HepG2 (cell line): ENCODE data around the gene HEXD. TPM values are rescaled to one million over a fixed set of nuclear protein-coding genes. Genes with fewer than 3 reads are reported as not detected.

ENCODE experiments used
- AGO2 ChIP-seq: fragments of 200-400 bp; formaldehyde crosslinking; optimal IDR thresholded peaks from 2 replicates; pipeline ENCODE3; 2017; ENCODE audit warnings: mild to moderate bottlenecking, low read depth, low read length, moderate library complexity
- CCDC6 ChIP-seq: sonication (generic); formaldehyde crosslinking; IDR thresholded peaks from 2 replicates; pipeline ENCODE4 v1.8.1; 2022; ENCODE audit warnings: mild to moderate bottlenecking, missing genetic modification reagents, moderate library complexity
- ELF1 ChIP-seq: sonication (generic); formaldehyde crosslinking; IDR thresholded peaks from 2 replicates; pipeline ENCODE4 v1.4.0; 2020; ENCODE audit warnings: missing genetic modification reagents
- FOXC1 ChIP-seq: sonication (generic); formaldehyde crosslinking; IDR thresholded peaks from 2 replicates; pipeline ENCODE4 v1.8.0; 2022; ENCODE audit warnings: mild to moderate bottlenecking, missing genetic modification reagents, borderline replicate concordance
- HMG20A ChIP-seq: IDR thresholded peaks from 2 replicates; pipeline ENCODE4 v1.6.1; 2016; ENCODE audit warnings: borderline replicate concordance
- HOXA3 ChIP-seq: sonication (generic); formaldehyde crosslinking; IDR thresholded peaks from 2 replicates; pipeline ENCODE4 v1.5.0; 2020; ENCODE audit warnings: missing genetic modification reagents
- IRF1 ChIP-seq: sonication (generic); formaldehyde crosslinking; IDR thresholded peaks from 2 replicates; pipeline ENCODE4 v1.4.0; 2020; ENCODE audit warnings: low read depth, mild to moderate bottlenecking, missing genetic modification reagents
- JUNB ChIP-seq: sonication (generic); formaldehyde crosslinking; IDR thresholded peaks from 2 replicates; pipeline ENCODE4 v1.8.0; 2022; ENCODE audit warnings: missing genetic modification reagents, mild to moderate bottlenecking, borderline replicate concordance
- MAX ChIP-seq: IDR thresholded peaks from 2 replicates; pipeline ENCODE4 v1.6.1; 2012; ENCODE audit warnings: inconsistent platforms
- NCOA5 ChIP-seq: sonication (generic); formaldehyde crosslinking; IDR thresholded peaks from 2 replicates; pipeline ENCODE4 v1.4.0; 2020; ENCODE audit warnings: missing genetic modification reagents
- RELA ChIP-seq: sonication (generic); formaldehyde crosslinking; IDR thresholded peaks from 2 replicates; pipeline ENCODE4 v1.4.0; 2020; ENCODE audit warnings: missing genetic modification reagents
- REPIN1 ChIP-seq: sonication (generic); formaldehyde crosslinking; IDR thresholded peaks from 2 replicates; pipeline ENCODE4 v1.8.0; 2022; ENCODE audit warnings: missing genetic modification reagents, low read depth, mild to moderate bottlenecking, borderline replicate concordance
- SIN3A ChIP-seq: IDR thresholded peaks from 2 replicates; pipeline ENCODE4 v1.6.1; 2011; ENCODE audit warnings: low read depth, mild to moderate bottlenecking, control low read depth, low read length, borderline replicate concordance
- TBX2 ChIP-seq: sonication (generic); formaldehyde crosslinking; IDR thresholded peaks from 2 replicates; pipeline ENCODE4 v1.5.0; 2020; ENCODE audit warnings: missing genetic modification reagents, mild to moderate bottlenecking, borderline replicate concordance
- TBX3 ChIP-seq: fragments of 450-650 bp; IDR thresholded peaks from 2 replicates; pipeline ENCODE4 v1.6.1; 2017; ENCODE audit warnings: antibody characterized with exemption, mild to moderate bottlenecking, inconsistent platforms, borderline replicate concordance
- XBP1 ChIP-seq: sonication (generic); formaldehyde crosslinking; IDR thresholded peaks from 2 replicates; pipeline ENCODE4 v1.5.0; 2020; ENCODE audit warnings: missing genetic modification reagents
- ZBTB33 ChIP-seq: sonication (generic); formaldehyde crosslinking; IDR thresholded peaks from 2 replicates; pipeline ENCODE4 v1.4.0; 2020; ENCODE audit warnings: missing genetic modification reagents
- ZFP41 ChIP-seq: sonication (generic); formaldehyde crosslinking; IDR thresholded peaks from 2 replicates; pipeline ENCODE4 v1.4.0; 2020; ENCODE audit warnings: mild to moderate bottlenecking, missing genetic modification reagents, borderline replicate concordance
- ZNF20 ChIP-seq: sonication (generic); formaldehyde crosslinking; IDR thresholded peaks from 2 replicates; pipeline ENCODE4 v1.4.0; 2020; ENCODE audit warnings: mild to moderate bottlenecking, moderate library complexity, missing genetic modification reagents
- ZNF276 ChIP-seq: sonication (generic); formaldehyde crosslinking; IDR thresholded peaks from 2 replicates; pipeline ENCODE4 v1.4.0; 2020; ENCODE audit warnings: mild to moderate bottlenecking, low read depth, missing genetic modification reagents
- ZNF367 ChIP-seq: sonication (generic); formaldehyde crosslinking; IDR thresholded peaks from 2 replicates; pipeline ENCODE4 v1.4.0; 2020; ENCODE audit warnings: missing genetic modification reagents, borderline replicate concordance
- ZNF580 ChIP-seq: IDR thresholded peaks from 2 replicates; pipeline ENCODE4 v1.6.1; 2016; ENCODE audit warnings: low read depth, borderline replicate concordance
- ZNF747 ChIP-seq: sonication (generic); formaldehyde crosslinking; IDR thresholded peaks from 2 replicates; pipeline ENCODE4 v1.8.1; 2023; ENCODE audit warnings: missing genetic modification reagents, mild to moderate bottlenecking, borderline replicate concordance
- ZNF772 ChIP-seq: sonication (generic); formaldehyde crosslinking; IDR thresholded peaks from 2 replicates; pipeline ENCODE4 v1.5.0; 2020; ENCODE audit warnings: mild to moderate bottlenecking, missing genetic modification reagents
- polyA plus RNA-seq, 8 experiments: library from polyadenylated mRNA; depleted of rRNA in 3 of 8; stranded (reverse) in 7 of 8; unstranded in 1 of 8; fragments of >200 nt; fragmentation: Illumina TruSeq in 4 of 8; extraction: Trizol in 4 of 8; gene quantifications; 2 replicates each; pipeline versions ENCODE4 v1.2.1 to v1.2.3, GENCODE V29; 2011 to 2016; ENCODE audit warnings: low read depth in 4 of 8, missing spikeins in 1 of 8, mixed read lengths in 1 of 8; ENCODE audit not compliant: insufficient read depth in 1 of 8
- total RNA-seq, 5 experiments: library from RNA; depleted of rRNA; stranded (reverse); fragments of >200 nt; fragmentation: Illumina TruSeq; extraction: Trizol; gene quantifications; 2 replicates each; pipeline ENCODE4 v1.2.3, GENCODE V29; 2016; ENCODE audit warnings: low read depth in 1 of 5

Gene HEXD
- total and polyA plus RNA-seq, 2 of the 13 experiments (the other 11 are each of a cell fraction or from before 2014, with no cell fraction given): 22.3 to 41.8 TPM

- TF ChIP-seq TBX3 (no peak), FOXC1 (CRISPR knock-in tag) (peak; percentile 74; the same call in 1 of the 2 replicates), ELF1 (CRISPR knock-in tag) (peak; percentile 33; the same call in 1 of the 2 replicates), ZNF580 (CRISPR knock-in tag) (peak; percentile 96), ZNF276 (CRISPR knock-in tag) (peak; percentile 95), RELA (CRISPR knock-in tag) (0 out of 2 replicates have a peak, but pooled peaks have one; percentile 31), REPIN1 (CRISPR knock-in tag) (peak; percentile 91), ZNF20 (0 out of 2 replicates have a peak, but pooled peaks have one; percentile 45), IRF1 (peak; percentile 87; the same call in 1 of the 2 replicates), HOXA3 (CRISPR knock-in tag) (peak; percentile 92), ZNF367 (CRISPR knock-in tag) (peak; percentile 57; the same call in 1 of the 2 replicates), CCDC6 (CRISPR knock-in tag) (peak; percentile 68; the same call in 1 of the 2 replicates), TBX2 (CRISPR knock-in tag) (peak; percentile 72; the same call in 1 of the 2 replicates), ZBTB33 (CRISPR knock-in tag) (peak; percentile 66; the same call in 1 of the 2 replicates), XBP1 (peak; percentile 86; the same call in 1 of the 2 replicates), JUNB (peak; percentile 64; the same call in 1 of the 2 replicates), NCOA5 (CRISPR knock-in tag) (no peak), AGO2 (no peak), HMG20A (CRISPR knock-in tag) (0 out of 2 replicates have a peak, but pooled peaks have one; percentile 39), MAX (peak; percentile 100), ZFP41 (peak; percentile 92; the same call in 1 of the 2 replicates), SIN3A (no peak), ZNF747 (0 out of 2 replicates have a peak, but pooled peaks have one; percentile 43), ZNF772 (CRISPR knock-in tag) (peak; percentile 79)
Measured at GRCh38 chr17:82370471-82371332, 47.4 kb upstream of the HEXD start (continued).
